ENCODE results near the gene TTLL9. TPM values are rescaled to one million over a fixed set of nuclear protein-coding genes. Genes with fewer than 3 reads are reported as not detected.
"Not testable (repeated sequence)": the region's sequence is repeated elsewhere in the genome, so short reads cannot be mapped to it uniquely, and the experiment has no call there.

The TTLL9 gene
- total RNA-seq, 2 donors from 2014 or later, result 1.2 TPM; not detected in 1

GRCh38 chr20:31920275-31920855, 49.9 kb downstream of the TTLL9 start:
- 89% methylated on average over 9 of the region's 11 CpGs for WGBS
- no peaks in the 10 kb centered on the region for H3K36me3 ChIP-seq

GRCh38 chr20:31921480-31921879, 51.0 kb downstream of the TTLL9 start:
- H3K9me3 ChIP-seq; DNase-seq (ENCODE audit: low spot score); intact Hi-C loops (cut with DNase I); H3K36me3 ChIP-seq; H3K27me3 ChIP-seq (replicated peaks; ENCODE audit: insufficient read depth); H3K4me1 ChIP-seq (replicated peaks); H3K4me3 ChIP-seq; H3K27ac ChIP-seq: not testable (repeated sequence)
- WGBS, result 89% methylated on average over 5 of the region's 5 CpGs

More at GRCh38 chr20:31920275-31920855, 49.9 kb downstream of the TTLL9 start:
- Histone ChIP-seq H3K27ac (no peak overlapping the region), H3K4me1 (replicated peaks) (no peaks in the 10 kb centered on the region), H3K9me3 (no peaks in the 10 kb centered on the region), H3K27me3 (replicated peaks; ENCODE audit: insufficient read depth) (no peaks in the 10 kb centered on the region), H3K4me3 (no peak overlapping the region)
- TF ChIP-seq POLR2A (IDR thresholded peaks at IDR 0.05) (no peak), POLR2AphosphoS5 (IDR thresholded peaks at IDR 0.05) (no peak), CTCF (IDR thresholded peaks at IDR 0.05) (no peak)
- intact Hi-C loops (cut with DNase I), result no loop called here
- no peak for DNase-seq (ENCODE audit: low spot score)

- Histone ChIP-seq H3K4me1 (replicated peaks) (no peaks in the 10 kb centered on the region), H3K36me3 (no peaks in the 10 kb centered on the region), H3K27ac (no peak overlapping the region), H3K27me3 (replicated peaks; ENCODE audit: insufficient read depth) (no peaks in the 10 kb centered on the region), H3K4me3 (no peak overlapping the region), H3K9me3 (no peaks in the 10 kb centered on the region)
- DNase-seq (ENCODE audit: low spot score), result no peak
- intact Hi-C loops (cut with DNase I), result no loop called here
- WGBS, result 81% methylated on average over 4 of the region's 4 CpGs
- TF ChIP-seq POLR2AphosphoS5 (IDR thresholded peaks at IDR 0.05) (no peak), CTCF (IDR thresholded peaks at IDR 0.05) (no peak), POLR2A (IDR thresholded peaks at IDR 0.05) (no peak)
These were observed 51.7 kb downstream of the TTLL9 start for GRCh38 chr20:31922181-31922580.

GRCh38 chr20:31922588-31922987, 52.2 kb downstream of the TTLL9 start:
- H3K4me1 ChIP-seq (replicated peaks), result no peaks in the 10 kb centered on the region
- no peak overlapping the region for H3K4me3 ChIP-seq
- TF ChIP-seq POLR2AphosphoS5 (IDR thresholded peaks at IDR 0.05), result no peak
- no peak for TF ChIP-seq POLR2A (IDR thresholded peaks at IDR 0.05)
- no peak for TF ChIP-seq CTCF (IDR thresholded peaks at IDR 0.05)
- DNase-seq (ENCODE audit: low spot score), result no peak
- intact Hi-C loops (cut with DNase I), result no loop called here
- H3K36me3 ChIP-seq, result no peaks in the 10 kb centered on the region
- H3K9me3 ChIP-seq, result no peaks in the 10 kb centered on the region
- H3K27ac ChIP-seq, result no peak overlapping the region
- 91% methylated on average over 4 of the region's 4 CpGs for WGBS
- no peaks in the 10 kb centered on the region for H3K27me3 ChIP-seq (replicated peaks; ENCODE audit: insufficient read depth)

GRCh38 chr20:31923388-31924331, 53.2 kb downstream of the TTLL9 start:
- Histone ChIP-seq H3K9me3 (no peaks in the 10 kb centered on the region), H3K36me3 (no peaks in the 10 kb centered on the region), H3K27ac (no peak overlapping the region), H3K4me3 (no peak overlapping the region), H3K4me1 (replicated peaks) (no peaks in the 10 kb centered on the region), H3K27me3 (replicated peaks; ENCODE audit: insufficient read depth) (no peaks in the 10 kb centered on the region)
- intact Hi-C loops (cut with DNase I), result no loop called here
- 58% methylated on average over 13 of the region's 13 CpGs for WGBS
- TF ChIP-seq CTCF (IDR thresholded peaks at IDR 0.05), result no peak
- no peak for DNase-seq (ENCODE audit: low spot score)

All from prostate gland (tissue), 2 donors.